ENCODE results near the gene SLC17A5. TPM values are rescaled to one million over a fixed set of nuclear protein-coding genes. Genes with fewer than 3 reads are reported as not detected.
A peak's percentile ranks its signal among the peaks of the same experiment; 100 is the strongest.

SLC17A5 gene, protein sequence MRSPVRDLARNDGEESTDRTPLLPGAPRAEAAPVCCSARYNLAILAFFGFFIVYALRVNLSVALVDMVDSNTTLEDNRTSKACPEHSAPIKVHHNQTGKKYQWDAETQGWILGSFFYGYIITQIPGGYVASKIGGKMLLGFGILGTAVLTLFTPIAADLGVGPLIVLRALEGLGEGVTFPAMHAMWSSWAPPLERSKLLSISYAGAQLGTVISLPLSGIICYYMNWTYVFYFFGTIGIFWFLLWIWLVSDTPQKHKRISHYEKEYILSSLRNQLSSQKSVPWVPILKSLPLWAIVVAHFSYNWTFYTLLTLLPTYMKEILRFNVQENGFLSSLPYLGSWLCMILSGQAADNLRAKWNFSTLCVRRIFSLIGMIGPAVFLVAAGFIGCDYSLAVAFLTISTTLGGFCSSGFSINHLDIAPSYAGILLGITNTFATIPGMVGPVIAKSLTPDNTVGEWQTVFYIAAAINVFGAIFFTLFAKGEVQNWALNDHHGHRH
- total RNA-seq, result 10 to 100 TPM; 11.9 to 21.9 (median 16.8) TPM

DNA sequence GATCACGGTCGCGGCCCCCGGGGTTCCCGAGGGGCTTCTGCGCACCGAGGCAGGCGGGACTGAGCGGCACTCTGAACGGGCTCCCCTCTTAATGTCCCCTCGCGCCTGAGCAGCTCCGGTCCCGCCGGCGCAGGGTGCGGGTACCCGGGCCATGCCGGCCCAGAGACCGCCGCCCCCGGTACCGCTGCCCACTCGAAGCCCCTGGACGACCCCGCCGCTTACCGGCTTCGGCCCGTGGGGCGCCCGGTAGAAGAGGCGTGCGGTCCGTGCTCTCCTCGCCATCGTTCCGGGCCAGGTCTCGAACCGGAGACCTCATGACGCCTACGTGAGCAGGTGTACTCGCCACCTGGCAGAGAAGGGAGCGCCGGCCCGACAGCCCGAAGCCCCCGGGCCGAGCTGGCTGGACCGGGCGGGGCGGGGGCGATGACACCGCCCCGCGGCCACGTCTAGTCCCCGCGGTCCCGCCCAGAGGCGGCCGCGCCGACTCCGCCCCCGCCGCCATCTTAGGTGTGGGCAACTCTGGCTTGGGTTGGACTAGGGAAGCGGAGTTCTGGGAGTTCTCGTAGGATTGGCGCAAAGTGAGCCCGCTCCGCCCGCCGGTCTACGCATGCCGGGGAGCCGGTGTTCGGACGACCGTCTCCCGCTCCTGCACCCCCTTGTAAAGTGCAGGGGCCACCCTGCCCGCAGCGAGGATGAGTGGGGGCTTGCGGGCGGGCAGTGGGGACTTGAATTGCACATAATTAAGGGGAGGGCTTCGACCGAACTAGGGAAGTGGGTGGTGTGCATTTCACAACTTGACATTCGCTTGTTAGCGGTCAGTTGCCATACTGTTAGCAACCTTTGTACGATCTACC lies at the start of gene SLC17A5:
Gene SLC17A5 (minus strand): TSS at position 422 of the 854 bp plus-strand sequence. CDS start 106 bp downstream, at position 316.
- Histone ChIP-seq H3K4me1 (peaks cover 4 to 22% (median 9%) of the 10 kb centered on the region in 4 donors), H3K9me3 (no peaks in the 10 kb centered on the region), H3K36me3 (peaks cover 0 to 8% (median 0%) of the 10 kb centered on the region in 3 donors), H3K4me3 (peak within 1 kb of the TSS; percentile 84 to 98 (median 97)), H3K27me3 (no peaks in the 10 kb centered on the region), H3K27ac (peak within 1 kb of the TSS; percentile 91 to 98 (median 96))
- DNase-seq (ENCODE audit: low spot score in 2 of 2), result peak; percentile 90 to 94
- WGBS, 2 donors, result 0 to 1% methylated on average over 24 to 76 of the region's 90 CpGs
- TF ChIP-seq, protein P1, sequence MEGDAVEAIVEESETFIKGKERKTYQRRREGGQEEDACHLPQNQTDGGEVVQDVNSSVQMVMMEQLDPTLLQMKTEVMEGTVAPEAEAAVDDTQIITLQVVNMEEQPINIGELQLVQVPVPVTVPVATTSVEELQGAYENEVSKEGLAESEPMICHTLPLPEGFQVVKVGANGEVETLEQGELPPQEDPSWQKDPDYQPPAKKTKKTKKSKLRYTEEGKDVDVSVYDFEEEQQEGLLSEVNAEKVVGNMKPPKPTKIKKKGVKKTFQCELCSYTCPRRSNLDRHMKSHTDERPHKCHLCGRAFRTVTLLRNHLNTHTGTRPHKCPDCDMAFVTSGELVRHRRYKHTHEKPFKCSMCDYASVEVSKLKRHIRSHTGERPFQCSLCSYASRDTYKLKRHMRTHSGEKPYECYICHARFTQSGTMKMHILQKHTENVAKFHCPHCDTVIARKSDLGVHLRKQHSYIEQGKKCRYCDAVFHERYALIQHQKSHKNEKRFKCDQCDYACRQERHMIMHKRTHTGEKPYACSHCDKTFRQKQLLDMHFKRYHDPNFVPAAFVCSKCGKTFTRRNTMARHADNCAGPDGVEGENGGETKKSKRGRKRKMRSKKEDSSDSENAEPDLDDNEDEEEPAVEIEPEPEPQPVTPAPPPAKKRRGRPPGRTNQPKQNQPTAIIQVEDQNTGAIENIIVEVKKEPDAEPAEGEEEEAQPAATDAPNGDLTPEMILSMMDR (IDR thresholded peaks at IDR 0.05), result peak in 2 of 5 experiments; percentile 11 to 38
- TF ChIP-seq POLR2A (IDR thresholded peaks at IDR 0.05) (peak; percentile 39 to 70), EP300 (IDR thresholded peaks at IDR 0.05) (peak in 1 of 2 donors; percentile 86)

DNA sequence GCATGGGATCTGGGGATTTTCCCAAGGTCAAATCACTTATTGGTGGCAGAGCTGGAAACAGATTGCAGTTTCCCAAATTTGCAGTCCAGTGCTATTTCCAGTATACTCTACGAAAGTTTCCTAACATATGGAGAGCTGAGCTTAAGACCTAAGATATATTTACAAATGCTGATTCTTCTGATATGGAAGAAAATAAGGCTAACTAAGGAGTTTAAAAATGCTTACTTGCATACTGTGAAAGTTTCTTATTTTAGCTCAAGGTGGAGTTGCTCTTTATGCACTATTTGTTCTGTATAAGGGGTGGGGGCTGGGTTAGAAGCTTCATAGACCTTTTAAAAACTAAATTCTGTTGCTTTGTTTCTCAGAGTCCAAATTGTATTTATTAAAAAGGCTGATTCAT lies 49.7 kb upstream of the SLC17A5 start:
- Histone ChIP-seq H3K4me1 (peaks cover 0 to 5% (median 0%) of the 10 kb centered on the region in 4 donors), H3K27me3 (no peaks in the 10 kb centered on the region), H3K27ac (peak overlapping the region in 1 of 4 donors; percentile 46), H3K9me3 (no peaks in the 10 kb centered on the region), H3K36me3 (no peaks in the 10 kb centered on the region), H3K4me3 (no peak overlapping the region)
- WGBS, 2 donors, result 82 to 100% methylated on average over 1 of the region's 1 CpG
- DNase-seq (ENCODE audit: low spot score in 2 of 2), result no peak
- TF ChIP-seq EP300 (IDR thresholded peaks at IDR 0.05), result no peak
- no peak for TF ChIP-seq POLR2A (IDR thresholded peaks at IDR 0.05)
- TF ChIP-seq, protein P1 (IDR thresholded peaks at IDR 0.05), result no peak

DNA sequence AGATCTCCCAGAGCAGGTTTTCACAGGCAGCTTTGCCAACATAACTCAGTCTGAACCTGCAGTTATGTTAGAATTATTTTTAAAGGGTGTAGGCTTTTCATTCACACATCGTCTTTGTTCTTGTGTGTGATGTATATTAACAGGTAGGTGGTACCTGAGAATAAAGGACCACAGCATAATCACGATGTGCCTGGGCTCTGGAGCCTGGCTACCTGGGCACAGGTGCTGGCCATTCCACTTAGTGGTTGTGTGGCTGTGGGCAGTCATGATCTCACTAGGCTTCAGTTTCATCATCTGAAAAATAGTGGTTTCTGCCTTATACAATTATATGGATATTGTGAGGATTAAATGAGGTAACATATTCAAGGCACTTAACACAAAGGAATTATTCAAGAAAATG lies 48.7 kb upstream of the SLC17A5 start:
- Histone ChIP-seq H3K9me3 (no peaks in the 10 kb centered on the region), H3K27ac (no peak overlapping the region), H3K36me3 (no peaks in the 10 kb centered on the region), H3K4me1 (peaks cover 0 to 6% (median 0%) of the 10 kb centered on the region in 4 donors), H3K27me3 (no peaks in the 10 kb centered on the region), H3K4me3 (no peak overlapping the region)
- no peak for DNase-seq (ENCODE audit: low spot score in 2 of 2)
- WGBS, 2 donors, result 86 to 91% methylated on average over 2 of the region's 2 CpGs
- TF ChIP-seq, protein P1 (IDR thresholded peaks at IDR 0.05), result no peak
- TF ChIP-seq POLR2A (IDR thresholded peaks at IDR 0.05), result no peak
- no peak for TF ChIP-seq EP300 (IDR thresholded peaks at IDR 0.05)

DNA sequence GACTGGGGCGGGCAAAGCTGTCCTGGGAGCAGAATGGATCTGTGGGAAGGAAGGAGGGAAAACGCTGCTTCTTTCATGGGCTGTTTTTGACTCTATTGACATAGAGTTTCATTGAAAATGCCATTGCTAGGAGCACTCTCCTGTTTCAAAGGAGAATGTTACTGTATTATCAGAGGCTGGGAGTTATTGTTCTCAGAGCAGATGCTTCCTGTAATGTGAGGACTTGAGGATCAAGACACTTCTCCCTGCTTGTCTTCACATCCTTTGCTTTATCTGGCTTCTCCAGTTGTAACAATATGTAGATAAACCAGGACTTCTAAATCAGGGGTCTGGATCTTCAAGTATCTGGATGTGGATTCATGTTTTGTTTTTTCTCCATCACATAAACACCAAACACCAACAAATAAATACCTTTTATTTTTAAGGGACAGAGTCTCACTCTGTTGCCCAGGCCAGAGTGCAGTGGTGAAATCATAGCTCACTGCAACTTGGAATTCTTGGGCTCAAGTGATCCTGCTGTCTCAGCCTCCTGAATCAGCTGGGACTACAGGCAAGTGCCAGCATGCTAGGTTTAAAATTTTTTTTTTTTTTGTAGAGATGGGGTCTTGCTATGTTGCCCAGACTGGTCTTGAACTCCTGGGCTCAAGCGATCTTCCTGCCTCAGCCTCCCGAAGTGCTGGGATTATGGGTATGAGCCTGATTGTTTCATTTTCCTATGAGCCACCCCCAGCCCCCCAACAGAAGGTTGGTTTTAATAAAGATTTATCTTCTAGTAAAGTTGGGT lies 46.1 kb upstream of the SLC17A5 start:
- Histone ChIP-seq H3K36me3 (no peaks in the 10 kb centered on the region), H3K9me3 (no peaks in the 10 kb centered on the region), H3K27ac (no peak overlapping the region), H3K4me1 (peaks cover 0 to 26% (median 4%) of the 10 kb centered on the region in 4 donors), H3K4me3 (no peak overlapping the region), H3K27me3 (no peaks in the 10 kb centered on the region)
- TF ChIP-seq, protein P1 (IDR thresholded peaks at IDR 0.05), result no peak
- TF ChIP-seq POLR2A (IDR thresholded peaks at IDR 0.05) (no peak), EP300 (IDR thresholded peaks at IDR 0.05) (no peak)
- 84% methylated on average over 4 of the region's 4 CpGs for WGBS, 2 donors
- DNase-seq (ENCODE audit: low spot score in 2 of 2), result no peak
